Activated naive CD4-positive, alpha-beta T cell treated with anti-CD3 and anti-CD28 coated beads, Interleukin-2, amount 50 U/mL, for 72 hours (primary cell): ENCODE measurements around the gene WDR55. TPM values are rescaled to one million over a fixed set of nuclear protein-coding genes. Genes with fewer than 3 reads are reported as not detected.
"Not testable (repeated sequence)": the region's sequence is repeated elsewhere in the genome, so short reads cannot be mapped to it uniquely, and the experiment has no call there.

Source experiments
- ATAC-seq, 2 donors: fragments of 150-1000 bp; cut with Tn5 transposase; 2 replicates each; pipeline ENCODE4 v1.10.0; 2021; ENCODE audit warnings: mild to moderate bottlenecking in 2 of 2, moderate library complexity in 2 of 2
- DNase-seq, 2 donors: peaks; one replicate each; pipeline ENCODE4 v3.0.0; 2021 to 2022; ENCODE audit warnings: low spot score in 2 of 2
- H3K27ac Mint-ChIP-seq, 2 donors: one replicate each; pipeline ENCODE4 v1.8.0; 2022; ENCODE audit warnings: mild to moderate bottlenecking in 2 of 2, mixed read lengths in 2 of 2
- H3K36me3 Mint-ChIP-seq, 2 donors: one replicate each; pipeline ENCODE4 v1.8.0; 2022; ENCODE audit warnings: mixed read lengths in 2 of 2
- H3K9me3 Mint-ChIP-seq, 2 donors: one replicate each; pipeline ENCODE4 v1.8.0; 2022; ENCODE audit warnings: mixed read lengths in 2 of 2
- total RNA-seq, 2 donors: library from RNA; stranded (reverse); gene quantifications; one replicate each; pipeline ENCODE4 v1.2.3, GENCODE V29; 2022

The WDR55 gene
- 10 to 100 TPM; 32.5 to 36.3 TPM for total RNA-seq

- peaks cover 0 to 4% of the 10 kb centered on the region in 2 donors for H3K9me3 Mint-ChIP-seq
- H3K36me3 Mint-ChIP-seq, result peaks cover 43 to 53% of the 10 kb centered on the region in 2 donors
- peak within 1 kb of the TSS; percentile 95 to 99 for H3K27ac Mint-ChIP-seq
- ATAC-seq (peak; percentile 97 to 98), DNase-seq (peak; percentile 94 to 96)
Measured at GRCh38 chr5:140664359-140665119, at the start of gene WDR55. TSS of gene WDR55 (plus strand) at chr5:140664904. CDS start at chr5:140664913, 9 bp downstream.

- H3K36me3 Mint-ChIP-seq, result no peaks in the 10 kb centered on the region
- no peak for ATAC-seq
- DNase-seq, result no peak
Measured at GRCh38 chr5:140622301-140622700, 42.4 kb upstream of the WDR55 start.

GRCh38 chr5:140623061-140623460 is 41.6 kb upstream of the WDR55 start:
- H3K36me3 Mint-ChIP-seq, ATAC-seq, H3K9me3 Mint-ChIP-seq, DNase-seq, H3K27ac Mint-ChIP-seq: not testable (repeated sequence)

More at GRCh38 chr5:140622301-140622700, 42.4 kb upstream of the WDR55 start:
- Mint-ChIP-seq H3K9me3 (no peaks in the 10 kb centered on the region), H3K27ac (no peak overlapping the region)

GRCh38 chr5:140624886-140625285 is 39.8 kb upstream of the WDR55 start:
- H3K9me3 Mint-ChIP-seq, ATAC-seq, H3K27ac Mint-ChIP-seq, H3K36me3 Mint-ChIP-seq, DNase-seq: not testable (repeated sequence)

GRCh38 chr5:140627972-140628371 is 36.7 kb upstream of the WDR55 start:
- no peaks in the 10 kb centered on the region for H3K9me3 Mint-ChIP-seq
- no peak overlapping the region for H3K27ac Mint-ChIP-seq
- H3K36me3 Mint-ChIP-seq, result no peaks in the 10 kb centered on the region
- ATAC-seq, result no peak
- no peak for DNase-seq

GRCh38 chr5:140628711-140629110 is 36.0 kb upstream of the WDR55 start:
- H3K27ac Mint-ChIP-seq, result no peak overlapping the region

GRCh38 chr5:140630292-140631035 is 34.2 kb upstream of the WDR55 start:
- Mint-ChIP-seq H3K9me3 (no peaks in the 10 kb centered on the region), H3K36me3 (no peaks in the 10 kb centered on the region), H3K27ac (no peak overlapping the region)
- ATAC-seq (no peak), DNase-seq (no peak)

More at GRCh38 chr5:140628711-140629110, 36.0 kb upstream of the WDR55 start:
- ATAC-seq, result no peak
- H3K36me3 Mint-ChIP-seq, result no peaks in the 10 kb centered on the region
- H3K9me3 Mint-ChIP-seq, result no peaks in the 10 kb centered on the region
- DNase-seq, result no peak

GRCh38 chr5:140631036-140631417 is 33.7 kb upstream of the WDR55 start:
- Mint-ChIP-seq H3K27ac (no peak overlapping the region), H3K9me3 (no peaks in the 10 kb centered on the region), H3K36me3 (no peaks in the 10 kb centered on the region)
- ATAC-seq (no peak), DNase-seq (no peak)

GRCh38 chr5:140631831-140632365 is 32.8 kb upstream of the WDR55 start:
- H3K9me3 Mint-ChIP-seq, result no peaks in the 10 kb centered on the region
- no peak overlapping the region for H3K27ac Mint-ChIP-seq
- ATAC-seq (peak; percentile 30 to 47), DNase-seq (no peak)
- no peaks in the 10 kb centered on the region for H3K36me3 Mint-ChIP-seq

GRCh38 chr5:140632366-140633020 is 32.2 kb upstream of the WDR55 start:
- H3K9me3 Mint-ChIP-seq, result no peaks in the 10 kb centered on the region
- H3K27ac Mint-ChIP-seq, result peak overlapping the region; percentile 14 to 60
- H3K36me3 Mint-ChIP-seq, result no peaks in the 10 kb centered on the region
- peak; percentile 37 to 68 for DNase-seq
- ATAC-seq, result peak; percentile 72 to 82

GRCh38 chr5:140633021-140633471 is 31.7 kb upstream of the WDR55 start, which contains the start of gene CD14:
TSS of gene CD14 (minus strand) at chr5:140633175. CDS start at chr5:140633071, 104 bp downstream.
- Mint-ChIP-seq H3K27ac (peak within 1 kb of the TSS; percentile 14 to 60), H3K36me3 (no peaks in the 10 kb centered on the region), H3K9me3 (no peaks in the 10 kb centered on the region)
- DNase-seq (no peak), ATAC-seq (peak; percentile 24 to 25)

- no peaks in the 10 kb centered on the region for H3K36me3 Mint-ChIP-seq
- DNase-seq (no peak), ATAC-seq (no peak)
- no peaks in the 10 kb centered on the region for H3K9me3 Mint-ChIP-seq
- no peak overlapping the region for H3K27ac Mint-ChIP-seq
Measured at GRCh38 chr5:140633501-140633900, 31.2 kb upstream of the WDR55 start.

- Mint-ChIP-seq H3K27ac (no peak overlapping the region), H3K9me3 (no peaks in the 10 kb centered on the region), H3K36me3 (no peaks in the 10 kb centered on the region)
- DNase-seq (no peak), ATAC-seq (no peak)
Measured at GRCh38 chr5:140634103-140634502, 30.6 kb upstream of the WDR55 start.

- Mint-ChIP-seq H3K36me3 (peaks cover 6 to 8% of the 10 kb centered on the region in 2 donors), H3K27ac (peak overlapping the region; percentile 40 to 77), H3K9me3 (no peaks in the 10 kb centered on the region)
- no peak for DNase-seq
- ATAC-seq, result peak in 1 of 2 donors; percentile 9
Measured at GRCh38 chr5:140635291-140636257, 29.1 kb upstream of the WDR55 start.

GRCh38 chr5:140637371-140638100 is 27.2 kb upstream of the WDR55 start:
- Mint-ChIP-seq H3K9me3 (no peaks in the 10 kb centered on the region), H3K36me3 (peaks cover 6 to 8% of the 10 kb centered on the region in 2 donors), H3K27ac (peak overlapping the region in 1 of 2 donors; percentile 99)
- no peak for DNase-seq
- ATAC-seq, result no peak
